HepG2 (cell line): Measurements from ENCODE around the gene STMND1. TPM values are rescaled to one million over a fixed set of nuclear protein-coding genes. Genes with fewer than 3 reads are reported as not detected.

Source experiments
- ATAC-seq: fragments of 200-7000 bp; cut with Tn5 transposase; 3 replicates; pipeline ENCODE4 v1.9.1; 2020; ENCODE audit warnings: mild to moderate bottlenecking, moderate library complexity
- BruUV-seq: library from RNA; stranded (reverse); fragments of 400-500 nt; replicated peaks from 2 replicates; lab custom pipeline; 2021; lab: Mats Ljungman, UMichigan
- CTCF ChIA-PET: fragments of 300-600 bp; formaldehyde crosslinking; extraction: SDS; loops from one replicate; lab custom pipeline; 2021; ENCODE audit warnings: low total read pairs, inconsistent platforms, low intra/inter-chr PET ratio; lab: Yijun Ruan, JAX
- POLR2A ChIA-PET: fragments of 350-600 bp; sonication (Branson Sonifier 250); formaldehyde crosslinking; loops from one replicate; lab custom pipeline; 2020; ENCODE audit warnings: antibody characterized with exemption, inconsistent platforms; lab: Yijun Ruan, JAX
- DNase-seq: peaks from one replicate; pipeline ENCODE4 v3.0.0-alpha.2; 2015; ENCODE audit warnings: low spot score
- FAIRE-seq: peaks from 3 replicates; lab custom pipeline; 2011; peaks lifted over from hg19 to GRCh38; lab: Jason Lieb, UNC
- H2AFZ ChIP-seq: one replicate; pipeline ENCODE4 v1.6.1; 2011; ENCODE audit warnings: low read length, inconsistent platforms
- H3K27ac ChIP-seq: fragments of 300-600 bp; 3 replicates; pipeline ENCODE4 v1.8.0; 2011; ENCODE audit warnings: mixed run types, mild to moderate bottlenecking, mixed read lengths, low read length, inconsistent platforms; ENCODE audit not compliant: insufficient read depth; ENCODE audit errors: extremely low read length
- H3K27me3 ChIP-seq, 2 experiments: fragments of 200-600 bp in 1 of 2; 2 replicates in 1 of 2; 3 replicates in 1 of 2; pipeline versions ENCODE4 v1.6.0 to v1.8.0; 2011; ENCODE audit warnings: low read length in 2 of 2, mild to moderate bottlenecking in 2 of 2, moderate library complexity in 2 of 2, inconsistent platforms in 1 of 2; ENCODE audit not compliant: insufficient read depth in 2 of 2, control insufficient read depth in 1 of 2
- H3K36me3 ChIP-seq, 2 experiments: fragments of 200-600 bp in 1 of 2; replicated peaks in 1 of 2; 2 replicates in 1 of 2; 3 replicates in 1 of 2; pipeline versions ENCODE4 v1.5.1 to v1.8.0; 2011; ENCODE audit warnings: low read length in 2 of 2, inconsistent platforms in 1 of 2; ENCODE audit not compliant: insufficient read depth in 2 of 2, control insufficient read depth in 1 of 2
- H3K4me1 ChIP-seq: 2 replicates; pipeline ENCODE4 v1.5.1; 2012; ENCODE audit warnings: low read length, inconsistent platforms; ENCODE audit not compliant: insufficient read depth
- H3K4me2 ChIP-seq: 2 replicates; pipeline ENCODE4 v1.6.0; 2011; ENCODE audit warnings: low read depth, low read length, inconsistent platforms
- H3K4me3 ChIP-seq, 3 experiments: fragments of 200-600 bp in 1 of 3; sonication (generic), shearing (Covaris generic) in 1 of 3; replicated peaks in 1 of 3; 2 replicates each; pipeline ENCODE4 v1.5.1; 2011 to 2016; ENCODE audit warnings: low read length in 3 of 3, inconsistent platforms in 2 of 3, low read depth in 2 of 3, mild to moderate bottlenecking in 2 of 3, control low read depth in 1 of 3, mixed read lengths in 1 of 3; ENCODE audit not compliant: insufficient read depth in 1 of 3
- H3K79me2 ChIP-seq: one replicate; pipeline ENCODE4 v1.6.1; 2011; ENCODE audit warnings: low read length, inconsistent platforms; ENCODE audit not compliant: insufficient read depth
- H3K9ac ChIP-seq: 2 replicates; pipeline ENCODE4 v1.6.0; 2011; ENCODE audit warnings: mild to moderate bottlenecking, low read depth, low read length, inconsistent platforms; ENCODE audit not compliant: insufficient read depth
- H3K9me3 ChIP-seq: 2 replicates; pipeline ENCODE4 v1.5.1; 2012; ENCODE audit warnings: mild to moderate bottlenecking, low read length
- H4K20me1 ChIP-seq: 2 replicates; pipeline ENCODE4 v1.6.0; 2011; ENCODE audit warnings: inconsistent platforms, mild to moderate bottlenecking, low read length, moderate library complexity; ENCODE audit not compliant: insufficient read depth
- ERF ChIP-seq: IDR thresholded peaks from 2 replicates; pipeline ENCODE4 v1.6.1; 2018; ENCODE audit warnings: missing biosample characterization, missing genetic modification reagents
- FOSL2 ChIP-seq: sonication (generic); formaldehyde crosslinking; IDR thresholded peaks from 2 replicates; pipeline ENCODE4 v1.4.0; 2020; ENCODE audit warnings: missing genetic modification reagents
- FOXC1 ChIP-seq: sonication (generic); formaldehyde crosslinking; IDR thresholded peaks from 2 replicates; pipeline ENCODE4 v1.8.0; 2022; ENCODE audit warnings: mild to moderate bottlenecking, missing genetic modification reagents, borderline replicate concordance
- ZBTB42 ChIP-seq: sonication (generic); formaldehyde crosslinking; IDR thresholded peaks from 2 replicates; pipeline ENCODE4 v1.5.0; 2020; ENCODE audit warnings: mild to moderate bottlenecking, missing genetic modification reagents
- ZMYM3 ChIP-seq: sonication (generic); formaldehyde crosslinking; IDR thresholded peaks from 2 replicates; pipeline ENCODE4 v1.5.1; 2020; ENCODE audit warnings: mild to moderate bottlenecking, missing genetic modification reagents
- ZNF543 ChIP-seq: sonication (generic); formaldehyde crosslinking; IDR thresholded peaks from 2 replicates; pipeline ENCODE4 v1.4.0; 2020; ENCODE audit warnings: mild to moderate bottlenecking, missing genetic modification reagents
- ZNF558 ChIP-seq: sonication (generic); formaldehyde crosslinking; IDR thresholded peaks from 2 replicates; pipeline ENCODE4 v1.9.0; 2022; ENCODE audit warnings: mild to moderate bottlenecking, missing genetic modification reagents, borderline replicate concordance
- ZNF607 ChIP-seq: sonication (generic); formaldehyde crosslinking; IDR thresholded peaks from 2 replicates; pipeline ENCODE4 v1.5.1; 2020; ENCODE audit warnings: missing genetic modification reagents, mild to moderate bottlenecking, borderline replicate concordance
- ZNF891 ChIP-seq: sonication (generic); formaldehyde crosslinking; IDR thresholded peaks from 2 replicates; pipeline ENCODE4 v1.5.0; 2020; ENCODE audit warnings: mild to moderate bottlenecking, missing genetic modification reagents
- WGBS: methylation state at CpG from one replicate; pipeline ENCODE4 v1.1.6; 2017; ENCODE audit warnings: low lambda C conversion rate; 5-methylcytosine and 5-hydroxymethylcytosine counted together
- in situ Hi-C: cut with HindIII; loops from 2 replicates; pipeline ENCODE4 v1.10.0; 2017; ENCODE audit warnings: low pct_unique_long_range_greater_than_20kb; ENCODE audit not compliant: extremely low pct_ligation_motif_present
- intact Hi-C: fragments of 100-400 bp; cut with micrococcal nuclease; formaldehyde crosslinking; loops from one replicate; pipeline ENCODE4 v1.10.0; 2022; ENCODE audit not compliant: unreplicated experiment
- polyA plus RNA-seq, 8 experiments: library from polyadenylated mRNA; depleted of rRNA in 3 of 8; stranded (reverse) in 7 of 8; unstranded in 1 of 8; fragments of >200 nt; fragmentation: Illumina TruSeq in 4 of 8; extraction: Trizol in 4 of 8; gene quantifications; 2 replicates each; pipeline versions ENCODE4 v1.2.1 to v1.2.3, GENCODE V29; 2011 to 2016; ENCODE audit warnings: low read depth in 4 of 8, missing spikeins in 1 of 8, mixed read lengths in 1 of 8; ENCODE audit not compliant: insufficient read depth in 1 of 8
- total RNA-seq, 5 experiments: library from RNA; depleted of rRNA; stranded (reverse); fragments of >200 nt; fragmentation: Illumina TruSeq; extraction: Trizol; gene quantifications; 2 replicates each; pipeline ENCODE4 v1.2.3, GENCODE V29; 2016; ENCODE audit warnings: low read depth in 1 of 5
- TF ChIP-seq, protein P1 (sequence below): sonication (generic); formaldehyde crosslinking; IDR thresholded peaks from 2 replicates; pipeline ENCODE4 v1.5.1; 2020; ENCODE audit warnings: missing genetic modification reagents, mild to moderate bottlenecking, borderline replicate concordance
- TF ChIP-seq, protein P2 (sequence below): conservative IDR thresholded peaks from 2 replicates; pipeline ENCODE4 v1.6.1; 2018; ENCODE audit warnings: missing genetic modification reagents
- TF ChIP-seq, protein P3 (sequence below): sonication (generic); formaldehyde crosslinking; IDR thresholded peaks from 2 replicates; pipeline ENCODE4 v1.4.0; 2020; ENCODE audit warnings: missing genetic modification reagents

STMND1 gene
- total and polyA plus RNA-seq, 2 of the 13 experiments (the other 11 are each of a cell fraction or from before 2014, with no cell fraction given), result not detected

DNA sequence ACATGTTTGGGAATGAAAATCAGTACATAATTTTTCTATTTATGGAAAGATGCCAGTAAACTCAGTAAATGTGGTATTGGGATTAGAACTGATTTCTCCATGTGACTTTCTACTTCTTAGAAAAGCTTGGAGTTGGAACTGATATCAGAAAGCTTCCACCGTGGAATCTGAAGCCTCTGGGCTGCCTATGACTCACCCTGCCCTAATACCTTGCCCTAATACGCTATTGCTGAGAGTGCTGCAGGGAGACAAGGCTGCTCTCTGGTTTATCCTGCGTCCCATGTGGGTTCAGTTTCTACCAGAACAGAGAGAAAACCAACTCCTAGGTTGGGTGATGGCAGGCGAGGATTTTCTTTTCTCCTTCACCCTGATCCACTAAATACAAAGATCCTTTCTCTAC lies 3.3 kb upstream of the STMND1 start:
- H3K4me3 ChIP-seq, result no peak overlapping the region
- TF ChIP-seq FOSL2 (CRISPR knock-in tag), result peak; percentile 66
- no peak for TF ChIP-seq ZMYM3
- CTCF ChIA-PET, result no interaction called here

DNA sequence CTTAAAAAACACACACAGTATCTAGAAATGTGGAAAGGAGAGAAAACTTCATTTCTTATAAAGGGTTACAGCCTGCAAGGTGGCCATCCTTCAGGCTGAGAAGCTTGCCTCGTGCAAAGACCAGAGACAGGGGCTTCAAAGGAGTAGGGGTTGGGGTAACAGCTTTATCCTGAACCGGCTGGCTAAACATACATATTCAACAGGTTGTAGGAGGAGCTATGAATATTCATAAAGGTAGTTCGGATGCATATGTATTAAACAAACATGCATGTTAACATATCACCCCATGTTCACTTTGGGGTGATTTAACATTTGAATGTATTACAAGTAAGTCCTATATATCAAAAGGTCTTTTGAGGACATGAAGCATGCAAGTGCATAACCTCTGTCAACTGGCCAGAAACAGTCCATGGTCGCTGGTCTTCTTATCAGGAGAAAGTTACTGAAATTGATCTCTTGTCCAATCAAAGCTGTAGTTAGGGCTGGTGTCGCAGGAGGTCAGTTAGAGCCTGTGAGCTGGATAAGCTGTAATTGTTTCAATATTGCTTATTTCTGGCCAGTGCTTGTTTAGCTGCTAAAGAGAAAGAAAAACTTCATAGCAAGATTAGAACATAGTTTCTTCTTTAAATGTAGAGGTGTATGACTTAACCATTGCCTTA lies 2.3 kb upstream of the STMND1 start:
- 16% methylated on average over 5 of the region's 5 CpGs for WGBS
- in situ Hi-C loops, result no loop called here
- intact Hi-C loops, result no loop called here
- H3K27me3 ChIP-seq, result peaks cover 0 to 19% of the 10 kb centered on the region in 2 experiments; a peak in 2 of 5 replicates
- no peak overlapping the region for H2AFZ ChIP-seq
- FAIRE-seq (no peak), DNase-seq (no peak), ATAC-seq (no peak)
- no peaks in the 10 kb centered on the region for H4K20me1 ChIP-seq
- no peaks in the 10 kb centered on the region for H3K36me3 ChIP-seq
- no peaks in the 10 kb centered on the region for H3K9me3 ChIP-seq
- ChIA-PET CTCF (no interaction called here), POLR2A (no interaction called here)
- H3K4me1 ChIP-seq, result peaks cover 25% of the 10 kb centered on the region
- H3K79me2 ChIP-seq, result no peaks in the 10 kb centered on the region
- no TSS peak for BruUV-seq
- no peak overlapping the region for H3K4me2 ChIP-seq
- H3K4me3 ChIP-seq, result no peak overlapping the region
- no peak overlapping the region for H3K9ac ChIP-seq
- H3K27ac ChIP-seq, result no peak overlapping the region
- TF ChIP-seq ZNF543 (CRISPR knock-in tag) (no peak), FOXC1 (CRISPR knock-in tag) (no peak), ZNF891 (CRISPR knock-in tag) (no peak), ERF (no peak), ZBTB42 (CRISPR knock-in tag) (no peak), ZNF607 (CRISPR knock-in tag) (no peak), ZNF558 (CRISPR knock-in tag) (no peak)
- TF ChIP-seq, protein P1, sequence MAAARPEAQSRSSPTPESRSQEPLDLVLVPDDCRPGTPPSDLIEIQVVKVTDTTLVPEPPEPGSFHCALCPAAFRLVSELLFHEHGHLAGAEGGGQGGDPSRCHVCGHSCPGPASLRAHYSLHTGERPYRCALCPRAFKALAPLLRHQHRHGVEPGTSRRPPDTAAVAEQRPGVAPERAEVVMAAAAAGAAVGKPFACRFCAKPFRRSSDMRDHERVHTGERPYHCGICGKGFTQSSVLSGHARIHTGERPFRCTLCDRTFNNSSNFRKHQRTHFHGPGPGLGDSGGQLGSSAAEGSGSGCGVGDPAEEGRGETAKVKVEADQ (CRISPR knock-in tag), result no peak
- TF ChIP-seq, protein P2, sequence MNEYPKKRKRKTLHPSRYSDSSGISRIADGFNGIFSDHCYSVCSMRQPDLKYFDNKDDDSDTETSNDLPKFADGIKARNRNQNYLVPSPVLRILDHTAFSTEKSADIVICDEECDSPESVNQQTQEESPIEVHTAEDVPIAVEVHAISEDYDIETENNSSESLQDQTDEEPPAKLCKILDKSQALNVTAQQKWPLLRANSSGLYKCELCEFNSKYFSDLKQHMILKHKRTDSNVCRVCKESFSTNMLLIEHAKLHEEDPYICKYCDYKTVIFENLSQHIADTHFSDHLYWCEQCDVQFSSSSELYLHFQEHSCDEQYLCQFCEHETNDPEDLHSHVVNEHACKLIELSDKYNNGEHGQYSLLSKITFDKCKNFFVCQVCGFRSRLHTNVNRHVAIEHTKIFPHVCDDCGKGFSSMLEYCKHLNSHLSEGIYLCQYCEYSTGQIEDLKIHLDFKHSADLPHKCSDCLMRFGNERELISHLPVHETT (CRISPR knock-in tag), result no peak
- TF ChIP-seq, protein P3, sequence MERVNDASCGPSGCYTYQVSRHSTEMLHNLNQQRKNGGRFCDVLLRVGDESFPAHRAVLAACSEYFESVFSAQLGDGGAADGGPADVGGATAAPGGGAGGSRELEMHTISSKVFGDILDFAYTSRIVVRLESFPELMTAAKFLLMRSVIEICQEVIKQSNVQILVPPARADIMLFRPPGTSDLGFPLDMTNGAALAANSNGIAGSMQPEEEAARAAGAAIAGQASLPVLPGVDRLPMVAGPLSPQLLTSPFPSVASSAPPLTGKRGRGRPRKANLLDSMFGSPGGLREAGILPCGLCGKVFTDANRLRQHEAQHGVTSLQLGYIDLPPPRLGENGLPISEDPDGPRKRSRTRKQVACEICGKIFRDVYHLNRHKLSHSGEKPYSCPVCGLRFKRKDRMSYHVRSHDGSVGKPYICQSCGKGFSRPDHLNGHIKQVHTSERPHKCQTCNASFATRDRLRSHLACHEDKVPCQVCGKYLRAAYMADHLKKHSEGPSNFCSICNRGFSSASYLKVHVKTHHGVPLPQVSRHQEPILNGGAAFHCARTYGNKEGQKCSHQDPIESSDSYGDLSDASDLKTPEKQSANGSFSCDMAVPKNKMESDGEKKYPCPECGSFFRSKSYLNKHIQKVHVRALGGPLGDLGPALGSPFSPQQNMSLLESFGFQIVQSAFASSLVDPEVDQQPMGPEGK (CRISPR knock-in tag), result no peak

More for the DNA sequence above, 3.3 kb upstream of the STMND1 start:
- H3K9ac ChIP-seq, result no peak overlapping the region
- BruUV-seq, result no TSS peak
- intact Hi-C loops, result no loop called here
- WGBS, result 20% methylated on average over 4 of the region's 4 CpGs
- ATAC-seq, result no peak
- H2AFZ ChIP-seq, result no peak overlapping the region
- FAIRE-seq, result no peak
- DNase-seq, result no peak
- no peaks in the 10 kb centered on the region for H3K36me3 ChIP-seq
- no peak overlapping the region for H3K4me2 ChIP-seq
- peaks cover 0 to 19% of the 10 kb centered on the region in 2 experiments; a peak in 2 of 5 replicates for H3K27me3 ChIP-seq
- in situ Hi-C loops, result no loop called here
- H3K79me2 ChIP-seq, result no peaks in the 10 kb centered on the region
- H4K20me1 ChIP-seq, result no peaks in the 10 kb centered on the region
- H3K27ac ChIP-seq, result no peak overlapping the region
- H3K9me3 ChIP-seq, result no peaks in the 10 kb centered on the region
- peaks cover 25% of the 10 kb centered on the region for H3K4me1 ChIP-seq
- POLR2A ChIA-PET, result no interaction called here
